IMR-90 (cell line): Measurements from ENCODE around the gene MTF1. TPM values are rescaled to one million over a fixed set of nuclear protein-coding genes. Genes with fewer than 3 reads are reported as not detected.
A peak's percentile ranks its signal among the peaks of the same experiment; 100 is the strongest.

Experiments
- ATAC-seq: fragments of 200-7000 bp; cut with Tn5 transposase; 2 replicates; pipeline ENCODE4 v1.9.1; 2020; ENCODE audit warnings: low read depth, mild to moderate bottlenecking, moderate library complexity
- BruUV-seq: library from RNA; stranded (reverse); fragments of 400-500 nt; replicated peaks from 2 replicates; lab custom pipeline; 2021; lab: Mats Ljungman, UMichigan
- CTCF ChIA-PET: fragments of 300-600 bp; formaldehyde crosslinking; extraction: SDS; loops from one replicate; lab custom pipeline; 2021; ENCODE audit warnings: antibody characterized with exemption; lab: Yijun Ruan, JAX
- POLR2A ChIA-PET: fragments of 300-600 bp; sonication (Branson Sonifier 250); formaldehyde crosslinking; loops from one replicate; lab custom pipeline; 2022; ENCODE audit warnings: antibody characterized with exemption; ENCODE audit not compliant: unreplicated experiment; lab: Charles Lee
- DNase-seq: peaks from one replicate; pipeline ENCODE4 v3.0.0; 2013
- H2AFZ ChIP-seq: replicated peaks from 2 replicates; pipeline ENCODE3; 2013; ENCODE audit warnings: low read length, mild to moderate bottlenecking; ENCODE audit not compliant: poor library complexity
- H2AK5ac ChIP-seq: 2 replicates; pipeline ENCODE4 v1.6.1; 2013; ENCODE audit warnings: low read depth, low read length, inconsistent platforms
- H2AK9ac ChIP-seq: replicated peaks from 2 replicates; pipeline ENCODE3; 2013; ENCODE audit warnings: mild to moderate bottlenecking, low read depth, low read length, moderate library complexity; ENCODE audit not compliant: poor library complexity
- H2BK120ac ChIP-seq: 2 replicates; pipeline ENCODE4 v1.6.1; 2013; ENCODE audit warnings: low read depth, low read length, inconsistent platforms
- H2BK15ac ChIP-seq: 3 replicates; pipeline ENCODE4 v1.6.1; 2013; ENCODE audit warnings: low read depth, low read length, inconsistent platforms
- H2BK20ac ChIP-seq: 2 replicates; pipeline ENCODE4 v1.6.1; 2013; ENCODE audit warnings: low read depth, mild to moderate bottlenecking, inconsistent platforms, low read length, moderate library complexity
- H2BK5ac ChIP-seq: 2 replicates; pipeline ENCODE4 v1.6.1; 2013; ENCODE audit warnings: mild to moderate bottlenecking, low read depth, low read length, inconsistent platforms; ENCODE audit not compliant: poor library complexity, severe bottlenecking
- H3K14ac ChIP-seq: replicated peaks from 2 replicates; pipeline ENCODE4 v1.6.1; 2013; ENCODE audit warnings: low read depth, low read length, inconsistent platforms
- H3K18ac ChIP-seq: 2 replicates; pipeline ENCODE4 v1.6.1; 2013; ENCODE audit warnings: low read depth, low read length, control low read depth
- H3K23ac ChIP-seq: 2 replicates; pipeline ENCODE4 v1.6.1; 2013; ENCODE audit warnings: low read depth, low read length, inconsistent platforms
- H3K27ac ChIP-seq: 2 replicates; pipeline ENCODE4 v1.5.1; 2013; ENCODE audit warnings: mild to moderate bottlenecking, control low read depth, low read length; ENCODE audit not compliant: insufficient read depth
- H3K27me3 ChIP-seq: 2 replicates; pipeline ENCODE4 v1.6.1; 2013; ENCODE audit warnings: low read length; ENCODE audit not compliant: control insufficient read depth, insufficient read depth
- H3K36me3 ChIP-seq: 2 replicates; pipeline ENCODE4 v1.6.1; 2013; ENCODE audit warnings: low read length, mixed read lengths; ENCODE audit not compliant: control insufficient read depth, insufficient read depth
- H3K4ac ChIP-seq: 2 replicates; pipeline ENCODE4 v1.6.1; 2013; ENCODE audit warnings: low read depth, low read length, inconsistent platforms
- H3K4me1 ChIP-seq: 2 replicates; pipeline ENCODE4 v1.6.1; 2013; ENCODE audit warnings: low read length, mixed read lengths; ENCODE audit not compliant: control insufficient read depth, insufficient read depth
- H3K4me2 ChIP-seq: 2 replicates; pipeline ENCODE4 v1.6.1; 2013; ENCODE audit warnings: low read depth, mild to moderate bottlenecking, control low read depth, low read length, moderate library complexity
- H3K4me3 ChIP-seq: 2 replicates; pipeline ENCODE4 v1.5.1; 2013; ENCODE audit warnings: low read depth, mild to moderate bottlenecking, control low read depth, low read length, moderate library complexity; ENCODE audit not compliant: insufficient read depth
- H3K56ac ChIP-seq: 2 replicates; pipeline ENCODE4 v1.6.1; 2013; ENCODE audit warnings: low read length, inconsistent platforms; ENCODE audit not compliant: insufficient read depth; ENCODE audit errors: extremely low read depth
- H3K79me1 ChIP-seq, 2 experiments: 2 replicates each; pipeline ENCODE4 v1.6.1; 2013; ENCODE audit warnings: low read length in 2 of 2, inconsistent platforms in 1 of 2, low read depth in 1 of 2
- H3K9ac ChIP-seq: 2 replicates; pipeline ENCODE4 v1.6.1; 2013; ENCODE audit warnings: low read depth, low read length, control low read depth
- H3K9me1 ChIP-seq: 2 replicates; pipeline ENCODE4 v1.6.1; 2013; ENCODE audit warnings: low read length, inconsistent platforms; ENCODE audit not compliant: insufficient read depth
- H3K9me3 ChIP-seq: 2 replicates; pipeline ENCODE4 v1.6.1; 2013; ENCODE audit warnings: low read length; ENCODE audit not compliant: control insufficient read depth, insufficient read depth
- H4K20me1 ChIP-seq: 2 replicates; pipeline ENCODE4 v1.6.1; 2013; ENCODE audit warnings: low read length, inconsistent platforms; ENCODE audit not compliant: insufficient read depth
- H4K5ac ChIP-seq: 2 replicates; pipeline ENCODE4 v1.6.1; 2013; ENCODE audit warnings: mild to moderate bottlenecking, low read depth, low read length, control low read depth
- H4K8ac ChIP-seq, 2 experiments: 2 replicates each; pipeline ENCODE4 v1.6.1; 2013; ENCODE audit warnings: low read depth in 2 of 2, low read length in 2 of 2, control low read depth in 1 of 2, inconsistent platforms in 1 of 2
- H4K91ac ChIP-seq: 2 replicates; pipeline ENCODE4 v1.6.1; 2013; ENCODE audit warnings: low read depth, low read length, inconsistent platforms; ENCODE audit not compliant: insufficient read depth
- MAFK ChIP-seq: IDR thresholded peaks from 2 replicates; pipeline ENCODE4 v1.6.1; 2012; ENCODE audit warnings: low read depth, low read length, improper control_type of control experiment
- POLR2A ChIP-seq: IDR thresholded peaks from 2 replicates; pipeline ENCODE4 v1.6.1; 2012; ENCODE audit warnings: mild to moderate bottlenecking, low read depth, low read length
- RAD21 ChIP-seq: IDR thresholded peaks from 2 replicates; pipeline ENCODE4 v1.6.1; 2012; ENCODE audit warnings: low read length, improper control_type of control experiment
- WGBS, 2 experiments: methylation state at CpG; one replicate each; pipeline versions ENCODE4 v1.1.5 to v1.1.7; 2013; ENCODE audit warnings: missing lambda C conversion rate in 2 of 2; ENCODE audit not compliant: insufficient read length in 1 of 2; ENCODE audit errors: extremely low coverage in 2 of 2; 5-methylcytosine and 5-hydroxymethylcytosine counted together
- dilution Hi-C: fragments of 300-500 bp; cut with HindIII; formaldehyde crosslinking; loops from one replicate; pipeline ENCODE4 v1.14.3; 2018; ENCODE audit warnings: low sequenced_read_pairs; ENCODE audit not compliant: unreplicated experiment
- in situ Hi-C: fragments of 300-500 bp; cut with MboI; formaldehyde crosslinking; loops from 3 replicates; pipeline ENCODE4 v1.14.3; 2019; ENCODE audit warnings: low sequenced_read_pairs, inconsistent platforms, mixed read lengths
- intact Hi-C: fragments of 100-400 bp; cut with micrococcal nuclease; formaldehyde crosslinking; loops from 2 replicates; pipeline ENCODE4 v1.10.0; 2022
- polyA plus RNA-seq, 3 experiments: library from polyadenylated mRNA; depleted of rRNA; stranded (reverse); fragments of >200 nt; gene quantifications; 2 replicates each; pipeline ENCODE4 v1.2.3, GENCODE V29; 2012; ENCODE audit warnings: low replicate concordance in 1 of 3
- total RNA-seq: library from RNA; depleted of rRNA; stranded (reverse); fragments of >200 nt; gene quantifications from 2 replicates; pipeline ENCODE4 v1.2.3, GENCODE V29; 2012

MTF1 gene
- total and polyA plus RNA-seq, 2 of the 4 experiments (the other 2 are of a cell fraction): 2.3 to 4.7 TPM

DNA sequence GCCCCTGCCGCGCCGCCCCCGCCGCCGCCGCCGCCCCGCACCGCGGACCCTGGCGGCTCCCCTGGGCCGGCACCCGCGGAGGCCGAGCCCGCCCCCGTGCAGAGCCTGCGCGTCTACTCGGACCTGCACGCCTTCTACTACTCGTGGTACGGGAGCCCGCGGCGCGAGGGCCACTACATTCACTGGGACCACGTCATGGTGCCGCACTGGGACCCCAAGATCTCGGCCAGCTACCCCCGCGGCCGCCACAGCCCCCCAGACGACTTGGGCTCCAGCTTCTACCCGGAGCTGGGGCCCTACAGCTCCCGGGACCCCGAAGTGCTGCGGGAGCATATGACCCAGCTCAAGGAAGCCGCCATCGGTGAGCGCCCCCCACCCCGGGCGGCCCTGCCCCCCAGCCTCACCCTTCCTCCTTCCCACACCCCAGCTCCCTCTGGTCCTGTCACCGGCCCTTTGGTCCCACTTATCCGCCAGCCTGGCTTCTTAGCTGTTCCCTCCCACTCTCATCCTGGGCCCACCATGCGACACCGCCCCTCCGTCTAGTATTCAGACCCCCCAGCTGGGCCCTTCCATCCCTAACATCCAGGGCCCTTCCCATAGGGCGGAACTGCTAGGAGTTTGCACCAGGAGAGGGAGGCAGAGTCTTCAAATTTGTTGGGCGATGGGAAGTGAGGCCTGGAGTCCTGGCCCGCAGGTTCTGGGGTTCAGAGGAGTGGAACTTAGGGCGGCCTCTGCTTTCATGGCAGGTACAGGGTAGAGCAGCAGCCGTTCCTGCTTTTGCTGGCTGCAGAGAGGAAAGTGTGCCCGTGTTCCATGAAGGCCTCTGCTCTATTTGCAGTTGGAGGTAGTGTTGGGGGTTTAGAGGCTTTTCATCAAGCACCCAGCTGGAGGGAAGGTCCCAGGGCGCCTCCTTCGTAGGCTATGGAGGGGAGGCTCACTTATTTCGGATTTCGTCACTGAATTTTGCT lies 64.7 kb downstream of the MTF1 start (continued):
- no peak for TF ChIP-seq MAFK
- TF ChIP-seq RAD21: no peak

DNA sequence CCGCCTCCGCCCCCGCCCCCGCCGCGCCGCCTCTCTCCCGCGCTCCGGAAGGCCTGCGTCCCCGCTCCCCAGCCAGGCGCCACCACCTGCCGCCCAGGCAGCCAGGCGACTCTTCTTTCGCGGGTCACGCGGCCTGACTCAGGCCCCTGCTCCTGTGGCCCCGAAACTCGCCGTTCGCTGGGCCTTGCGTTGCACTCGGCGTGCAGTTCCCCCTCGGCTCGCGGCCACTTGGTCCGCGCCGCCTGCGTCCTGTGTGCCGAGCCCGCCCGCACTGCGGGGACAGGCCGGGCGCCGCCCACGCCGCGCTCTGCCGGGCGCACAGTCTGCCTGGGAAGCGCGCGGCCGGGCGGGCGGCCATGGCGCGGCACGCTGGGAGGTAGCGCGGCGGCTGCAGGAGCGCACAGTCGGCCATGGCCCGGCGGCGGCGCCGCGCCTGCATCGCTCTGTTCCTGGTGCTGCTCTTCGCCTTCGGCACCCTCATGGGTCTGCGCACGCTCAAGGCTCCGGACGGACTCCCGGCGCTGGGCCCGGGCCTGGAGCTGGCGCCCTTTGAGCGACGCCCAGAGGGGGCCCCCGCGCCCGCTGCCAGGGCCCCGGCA lies 65.5 kb downstream of the MTF1 start, which contains the start of gene MANEAL:
Gene MANEAL (plus strand): TSS at position 75 of the 599 bp plus-strand sequence. CDS start 336 bp downstream, at position 411.
- Histone ChIP-seq H3K9ac (no peak within 1 kb of the TSS), H2AK9ac (peak within 1 kb of the TSS; percentile 78), H4K91ac (no peak within 1 kb of the TSS), H3K56ac (no peak within 1 kb of the TSS), H2BK5ac (no peak within 1 kb of the TSS), H3K9me3 (no peaks in the 10 kb centered on the region), H3K14ac (no peak within 1 kb of the TSS), H3K27me3 (peaks cover 19% of the 10 kb centered on the region), H3K36me3 (no peaks in the 10 kb centered on the region), H2BK120ac (no peak within 1 kb of the TSS), H3K4me3 (peak within 1 kb of the TSS; percentile 43), H4K8ac (no peak within 1 kb of the TSS), H3K4me2 (peak within 1 kb of the TSS; percentile 72), H3K27ac (no peak within 1 kb of the TSS), H2AK5ac (no peak within 1 kb of the TSS), H2BK15ac (no peak within 1 kb of the TSS), H4K20me1 (peaks cover 3% of the 10 kb centered on the region; the same call in 1 of the 2 replicates), H3K23ac (no peak within 1 kb of the TSS), H2BK20ac (no peak within 1 kb of the TSS), H3K9me1 (no peaks in the 10 kb centered on the region), H3K4me1 (peaks cover 2% of the 10 kb centered on the region), H2AFZ (peak within 1 kb of the TSS; percentile 92), H3K79me1 (no peaks in the 10 kb centered on the region), H4K5ac (no peak within 1 kb of the TSS), H3K4ac (no peak within 1 kb of the TSS), H3K18ac (no peak within 1 kb of the TSS)
- in situ Hi-C loops: no loop called here
- ATAC-seq (peak; percentile 88), DNase-seq (peak; percentile 54)
- BruUV-seq: no TSS peak
- WGBS, 2 experiments: 3% methylated on average over 24 of the region's 82 CpGs; no CpG with 5 or more reads in 1 of the 2 experiments
- intact Hi-C loops: no loop called here
- dilution Hi-C loops: no loop called here
- POLR2A ChIA-PET: no interaction called here
- CTCF ChIA-PET: no interaction called here
- TF ChIP-seq POLR2A: no peak
